Omental fat pad (tissue), 4 donors: ENCODE data around the gene MON1A. TPM values are rescaled to one million over a fixed set of nuclear protein-coding genes. Genes with fewer than 3 reads are reported as not detected.
A peak's percentile ranks its signal among the peaks of the same experiment; 100 is the strongest.

Experiments used
- ATAC-seq: fragments of 150-250 bp; one replicate; pipeline ENCODE4 v1.9.1; 2016; ENCODE audit warnings: mild to moderate bottlenecking, moderate library complexity; ENCODE audit not compliant: low FRiP score
- DNase-seq: peaks from one replicate; pipeline ENCODE4 v3.0.0-alpha.2; 2019; ENCODE audit warnings: low spot score
- total RNA-seq, 4 donors: library from RNA; depleted of rRNA; stranded (reverse); fragments of >200 nt; gene quantifications; one replicate each; pipeline ENCODE4 v1.1.0, GENCODE V29; 2016
- TF ChIP-seq, protein P1 (sequence below), 3 donors: fragments of 450-650 bp; IDR thresholded peaks; one replicate each; pipeline ENCODE4 v1.5.1; 2016 to 2017; ENCODE audit warnings: antibody characterized with exemption in 3 of 3, mild to moderate bottlenecking in 3 of 3, moderate library complexity in 2 of 3

The MON1A gene
- total RNA-seq, 4 donors from 2014 or later: 7.1 to 16.6 (median 10.5) TPM

DNA sequence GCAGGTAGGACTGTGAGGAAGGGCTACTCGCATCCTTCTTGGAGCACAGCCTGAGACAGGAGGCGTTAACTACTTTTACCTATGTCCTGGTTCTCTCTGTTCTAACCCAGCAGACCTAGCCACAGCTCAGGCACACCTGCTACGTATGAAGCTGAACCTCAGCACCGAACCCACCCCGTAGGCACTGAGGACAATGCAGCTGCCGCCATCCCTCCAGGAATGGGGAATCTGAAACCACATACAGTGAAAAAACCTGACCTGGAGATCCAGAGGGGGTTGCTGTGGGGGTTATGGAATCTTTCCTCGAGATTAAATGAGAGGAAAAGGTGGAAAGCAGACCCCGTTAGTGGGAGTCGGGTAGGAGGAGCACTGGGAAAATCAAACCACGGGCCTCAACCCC lies 40.3 kb downstream of the MON1A start:
- ATAC-seq (no peak), DNase-seq (no peak)
- TF ChIP-seq, protein P1, sequence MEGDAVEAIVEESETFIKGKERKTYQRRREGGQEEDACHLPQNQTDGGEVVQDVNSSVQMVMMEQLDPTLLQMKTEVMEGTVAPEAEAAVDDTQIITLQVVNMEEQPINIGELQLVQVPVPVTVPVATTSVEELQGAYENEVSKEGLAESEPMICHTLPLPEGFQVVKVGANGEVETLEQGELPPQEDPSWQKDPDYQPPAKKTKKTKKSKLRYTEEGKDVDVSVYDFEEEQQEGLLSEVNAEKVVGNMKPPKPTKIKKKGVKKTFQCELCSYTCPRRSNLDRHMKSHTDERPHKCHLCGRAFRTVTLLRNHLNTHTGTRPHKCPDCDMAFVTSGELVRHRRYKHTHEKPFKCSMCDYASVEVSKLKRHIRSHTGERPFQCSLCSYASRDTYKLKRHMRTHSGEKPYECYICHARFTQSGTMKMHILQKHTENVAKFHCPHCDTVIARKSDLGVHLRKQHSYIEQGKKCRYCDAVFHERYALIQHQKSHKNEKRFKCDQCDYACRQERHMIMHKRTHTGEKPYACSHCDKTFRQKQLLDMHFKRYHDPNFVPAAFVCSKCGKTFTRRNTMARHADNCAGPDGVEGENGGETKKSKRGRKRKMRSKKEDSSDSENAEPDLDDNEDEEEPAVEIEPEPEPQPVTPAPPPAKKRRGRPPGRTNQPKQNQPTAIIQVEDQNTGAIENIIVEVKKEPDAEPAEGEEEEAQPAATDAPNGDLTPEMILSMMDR (IDR thresholded peaks at IDR 0.05): no peak

DNA sequence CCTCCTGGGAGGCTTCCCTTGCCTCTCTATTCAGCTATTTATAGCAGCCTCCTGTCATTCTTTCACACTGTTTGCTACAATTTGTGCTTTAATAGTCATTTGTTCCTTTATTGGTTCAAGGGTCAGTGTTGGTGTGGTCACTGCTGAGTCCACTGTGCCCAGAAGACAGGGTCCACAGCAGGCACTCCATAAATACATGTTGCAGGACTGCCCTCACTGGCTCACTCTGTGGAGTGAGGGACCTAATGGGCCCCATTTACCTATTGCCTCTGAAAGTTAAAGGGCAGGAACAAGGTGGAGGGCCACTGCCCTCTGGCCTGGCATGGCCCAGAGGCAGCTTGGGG lies 42.7 kb downstream of the MON1A start:
- ATAC-seq (no peak), DNase-seq (no peak)
- TF ChIP-seq, protein P1 (IDR thresholded peaks at IDR 0.05): no peak

DNA sequence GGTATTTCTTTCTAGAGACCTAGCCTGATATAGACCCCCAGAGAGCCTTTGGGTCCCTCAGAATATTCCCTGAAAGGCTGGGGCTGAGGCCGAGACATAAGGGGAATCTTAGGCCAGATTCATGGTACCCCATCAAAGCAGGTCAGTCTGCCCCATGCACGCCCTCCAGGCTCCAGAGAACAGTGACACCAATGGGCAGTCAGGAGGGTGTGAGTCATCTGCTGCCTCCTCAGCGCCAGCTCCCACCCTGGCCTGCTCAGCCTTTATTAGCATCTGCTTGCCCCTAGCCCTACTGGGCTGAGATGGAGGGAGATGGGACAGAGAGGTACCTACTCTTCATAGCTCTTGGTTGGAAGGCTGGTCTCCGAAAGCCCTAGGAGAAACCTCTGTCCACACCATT lies 45.6 kb downstream of the MON1A start:
- TF ChIP-seq, protein P1 (IDR thresholded peaks at IDR 0.05): no peak
- ATAC-seq: peak; percentile 51
- DNase-seq: no peak

- TF ChIP-seq, protein P1 (IDR thresholded peaks at IDR 0.05): no peak
- ATAC-seq (no peak), DNase-seq (no peak)
Measured at GRCh38 chr3:49882166-49882565, 47.4 kb downstream of the MON1A start.

DNA sequence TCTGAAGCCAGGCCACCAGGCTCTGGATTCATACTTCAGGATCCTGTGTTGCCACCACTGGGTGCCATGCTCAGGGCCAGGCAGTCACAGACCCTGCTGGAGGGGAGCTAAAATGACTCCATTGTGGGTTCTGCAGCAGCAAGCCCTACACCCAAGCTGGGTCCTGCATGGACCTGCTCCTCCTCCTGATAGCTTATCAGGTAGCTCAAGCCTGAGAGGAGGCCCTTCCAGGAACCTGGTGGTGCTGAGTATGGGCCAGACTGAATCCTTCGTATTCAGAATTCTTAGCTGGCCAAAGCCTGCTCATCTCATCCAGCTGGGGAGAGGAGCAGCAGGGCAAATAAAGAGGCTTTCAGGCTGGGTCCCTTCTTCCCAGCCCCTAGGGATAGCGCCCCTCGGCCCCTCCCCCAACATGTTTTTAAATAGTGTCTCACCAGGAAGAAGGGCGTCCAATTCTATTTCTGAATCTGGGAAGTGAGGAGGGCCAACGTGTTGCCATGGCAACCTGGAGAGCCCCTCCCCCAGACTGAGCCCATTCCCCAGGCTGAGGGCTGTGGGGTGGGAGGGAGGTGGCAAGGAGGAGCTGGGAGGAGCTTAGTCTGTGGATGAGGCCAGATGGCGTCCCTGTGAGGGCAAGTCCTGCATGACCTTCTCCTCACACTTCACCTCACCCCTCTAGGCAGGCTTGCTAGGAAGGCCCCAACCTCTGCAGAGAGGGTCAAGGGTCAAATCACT lies 48.9 kb downstream of the MON1A start:
- TF ChIP-seq, protein P1 (IDR thresholded peaks at IDR 0.05): no peak
- no peak for ATAC-seq

DNA sequence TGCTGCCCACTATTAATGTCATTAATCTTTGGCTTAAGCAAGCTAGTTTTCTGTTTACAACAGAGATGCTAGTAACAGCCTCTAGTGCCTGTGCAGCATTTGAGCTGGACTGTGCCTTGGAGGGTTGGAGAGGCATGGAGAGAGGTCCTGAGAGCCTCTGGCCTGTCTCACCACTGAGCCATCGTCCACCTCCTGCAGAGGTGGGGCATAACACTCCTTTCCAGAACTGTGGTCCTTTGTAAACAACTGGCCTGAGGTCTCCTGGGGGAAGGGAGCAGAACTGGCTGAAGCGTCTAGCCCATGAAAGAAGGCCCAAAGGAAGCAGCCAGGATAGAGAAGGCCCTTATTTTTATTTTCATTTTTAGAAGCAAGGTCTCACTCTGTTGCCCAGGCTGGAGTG lies 49.9 kb downstream of the MON1A start:
- ATAC-seq (no peak), DNase-seq (no peak)
- TF ChIP-seq, protein P1 (IDR thresholded peaks at IDR 0.05): no peak

More for the DNA sequence above, 48.9 kb downstream of the MON1A start:
- DNase-seq: no peak

DNA sequence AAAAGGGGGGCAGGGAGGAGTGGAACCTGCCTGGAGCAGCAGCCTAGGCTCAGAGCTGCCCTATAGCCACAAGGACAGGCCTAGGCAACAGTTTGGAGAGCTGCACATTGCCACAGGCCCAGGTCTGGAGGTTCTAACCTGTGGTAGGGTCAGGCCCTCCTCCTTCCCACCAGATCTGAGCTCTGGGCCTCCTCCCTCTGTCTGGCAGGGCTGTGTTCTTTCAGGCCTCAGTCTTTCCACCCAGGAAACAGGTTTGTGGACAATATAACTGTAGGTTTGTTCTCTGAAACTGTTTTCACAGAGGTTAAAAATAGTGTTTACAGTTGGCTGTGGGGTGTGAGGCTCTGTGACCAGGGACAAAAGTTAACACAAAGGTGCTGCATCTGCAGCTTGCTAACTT lies 50.9 kb downstream of the MON1A start:
- ATAC-seq (no peak), DNase-seq (no peak)
- TF ChIP-seq, protein P1 (IDR thresholded peaks at IDR 0.05): no peak
